ENCODE measurements around the gene GLS. TPM values are rescaled to one million over a fixed set of nuclear protein-coding genes. Genes with fewer than 3 reads are reported as not detected.

Gene GLS
- total RNA-seq, 2 experiments from 2014 or later = 209 to 210 TPM

- Mint-ChIP-seq H3K4me3 (no peak overlapping the region), H3K27me3 (no peaks in the 10 kb centered on the region), H3K27ac (peak overlapping the region; percentile 47), H3K9me3 (no peaks in the 10 kb centered on the region), H3K36me3 (peaks cover 32% of the 10 kb centered on the region), H3K4me1 (ENCODE audit: low read depth) (peaks cover 74% of the 10 kb centered on the region)
- ChIA-PET CTCF (interaction anchor here (0.7 to 1.4 kb wide), 2 partner anchors 26 to 38 kb away, joined by 3 to 9 read pairs; no protein-coding TSS in a partner anchor), POLR2A (interaction anchor here (1.0 to 1.2 kb wide), 2 partner anchors 8 to 131 kb away, joined by 3 read pairs; no protein-coding TSS in a partner anchor)
- intact Hi-C loops (cut with micrococcal nuclease) = no loop called here
- DNase-seq = no peak
Observed at GRCh38 chr2:190889175-190889943, 8.7 kb downstream of the GLS start.

- Mint-ChIP-seq H3K4me3 (no peak overlapping the region), H3K9me3 (no peaks in the 10 kb centered on the region), H3K4me1 (ENCODE audit: low read depth) (peaks cover 63% of the 10 kb centered on the region), H3K27me3 (no peaks in the 10 kb centered on the region), H3K27ac (peak overlapping the region; percentile 9), H3K36me3 (peaks cover 27% of the 10 kb centered on the region)
- DNase-seq = no peak
- intact Hi-C loops (cut with micrococcal nuclease) = no loop called here
- POLR2A ChIA-PET = no interaction called here
- CTCF ChIA-PET = no interaction called here
Observed at GRCh38 chr2:190891372-190891771, 10.8 kb downstream of the GLS start.

GRCh38 chr2:190891889-190892288 lies 11.3 kb downstream of the GLS start:
- no peak for DNase-seq
- H3K4me1 Mint-ChIP-seq (ENCODE audit: low read depth) = peaks cover 66% of the 10 kb centered on the region
- POLR2A ChIA-PET = interaction anchor here (1.9 kb wide), 1 partner anchor 10 kb away, joined by 15 read pairs; the partner anchor contains the start of gene GLS
- peak overlapping the region; percentile 4 for H3K27ac Mint-ChIP-seq
- H3K9me3 Mint-ChIP-seq = no peaks in the 10 kb centered on the region
- no peaks in the 10 kb centered on the region for H3K27me3 Mint-ChIP-seq
- CTCF ChIA-PET = no interaction called here
- peaks cover 32% of the 10 kb centered on the region for H3K36me3 Mint-ChIP-seq
- H3K4me3 Mint-ChIP-seq = no peak overlapping the region
- intact Hi-C loops (cut with micrococcal nuclease) = no loop called here

- ChIA-PET POLR2A (interaction anchor here (0.8 to 1.9 kb wide), 3 partner anchors 9 to 12 kb away, joined by 3 to 15 read pairs (median 5); partner anchors contain the start of gene GLS), CTCF (interaction anchor here (2.1 kb wide), 1 partner anchor 43 kb away, joined by 14 read pairs; no protein-coding TSS in a partner anchor)
- peak overlapping the region; percentile 23 for H3K27ac Mint-ChIP-seq
- no peak for DNase-seq
- H3K4me1 Mint-ChIP-seq (ENCODE audit: low read depth) = peaks cover 57% of the 10 kb centered on the region
- intact Hi-C loops (cut with micrococcal nuclease) = no loop called here
- no peaks in the 10 kb centered on the region for H3K27me3 Mint-ChIP-seq
- H3K36me3 Mint-ChIP-seq = peaks cover 28% of the 10 kb centered on the region
- no peaks in the 10 kb centered on the region for H3K9me3 Mint-ChIP-seq
- H3K4me3 Mint-ChIP-seq = no peak overlapping the region
Observed at GRCh38 chr2:190893157-190893556, 12.5 kb downstream of the GLS start.

GRCh38 chr2:190896477-190896876 lies 15.9 kb downstream of the GLS start:
- Mint-ChIP-seq H3K27ac (peak overlapping the region; percentile 6), H3K36me3 (peaks cover 24% of the 10 kb centered on the region), H3K4me1 (ENCODE audit: low read depth) (peaks cover 30% of the 10 kb centered on the region), H3K27me3 (no peaks in the 10 kb centered on the region), H3K9me3 (no peaks in the 10 kb centered on the region), H3K4me3 (no peak overlapping the region)
- ChIA-PET CTCF (no interaction called here), POLR2A (no interaction called here)
- no peak for DNase-seq
- intact Hi-C loops (cut with micrococcal nuclease) = no loop called here

GRCh38 chr2:190903693-190904450 lies 23.3 kb downstream of the GLS start:
- POLR2A ChIA-PET = interaction anchor here (0.6 to 1.7 kb wide), 8 partner anchors 11 to 181 kb away, joined by 3 to 15 read pairs (median 4); partner anchors contain the start of gene GLS
- no peaks in the 10 kb centered on the region for H3K9me3 Mint-ChIP-seq
- DNase-seq = no peak
- peaks cover 27% of the 10 kb centered on the region for H3K4me1 Mint-ChIP-seq (ENCODE audit: low read depth)
- intact Hi-C loops (cut with micrococcal nuclease) = loop anchor here (1.0 kb wide), 2 partner anchors 8 to 17 kb away; no protein-coding TSS in a partner anchor
- H3K27ac Mint-ChIP-seq = peak overlapping the region; percentile 50
- no peaks in the 10 kb centered on the region for H3K27me3 Mint-ChIP-seq
- H3K36me3 Mint-ChIP-seq = peaks cover 36% of the 10 kb centered on the region
- H3K4me3 Mint-ChIP-seq = no peak overlapping the region
- CTCF ChIA-PET = interaction anchor here (0.6 to 1.5 kb wide), 3 partner anchors 44 to 121 kb away, joined by 3 to 6 read pairs (median 4); no protein-coding TSS in a partner anchor

- H3K9me3 Mint-ChIP-seq = no peaks in the 10 kb centered on the region
- peaks cover 30% of the 10 kb centered on the region for H3K4me1 Mint-ChIP-seq (ENCODE audit: low read depth)
- ChIA-PET CTCF (interaction anchor here (1.5 kb wide), 1 partner anchor 55 kb away, joined by 6 read pairs; no protein-coding TSS in a partner anchor), POLR2A (interaction anchor here (1.0 to 1.6 kb wide), 4 partner anchors 11 to 182 kb away, joined by 3 to 6 read pairs (median 4); partner anchors contain the start of gene GLS)
- no peak for DNase-seq
- no peak overlapping the region for H3K27ac Mint-ChIP-seq
- no peak overlapping the region for H3K4me3 Mint-ChIP-seq
- intact Hi-C loops (cut with micrococcal nuclease) = no loop called here
- H3K27me3 Mint-ChIP-seq = no peaks in the 10 kb centered on the region
- H3K36me3 Mint-ChIP-seq = peaks cover 39% of the 10 kb centered on the region
Observed at GRCh38 chr2:190904640-190905261, 24.1 kb downstream of the GLS start.

GRCh38 chr2:190908532-190908931 lies 27.9 kb downstream of the GLS start:
- peaks cover 43% of the 10 kb centered on the region for H3K36me3 Mint-ChIP-seq
- no peak for DNase-seq

GRCh38 chr2:190909680-190910079 lies 29.1 kb downstream of the GLS start:
- no peak for DNase-seq
- intact Hi-C loops (cut with micrococcal nuclease) = loop anchor here (2.0 kb wide), 1 partner anchor 65 kb away; no protein-coding TSS in a partner anchor
- no peak overlapping the region for H3K4me3 Mint-ChIP-seq
- H3K9me3 Mint-ChIP-seq = no peaks in the 10 kb centered on the region
- H3K27me3 Mint-ChIP-seq = no peaks in the 10 kb centered on the region
- H3K4me1 Mint-ChIP-seq (ENCODE audit: low read depth) = peaks cover 35% of the 10 kb centered on the region
- no peak overlapping the region for H3K27ac Mint-ChIP-seq
- peaks cover 42% of the 10 kb centered on the region for H3K36me3 Mint-ChIP-seq
- ChIA-PET CTCF (no interaction called here), POLR2A (no interaction called here)

More at GRCh38 chr2:190908532-190908931, 27.9 kb downstream of the GLS start:
- Mint-ChIP-seq H3K4me3 (no peak overlapping the region), H3K4me1 (ENCODE audit: low read depth) (peaks cover 42% of the 10 kb centered on the region), H3K9me3 (no peaks in the 10 kb centered on the region), H3K27me3 (no peaks in the 10 kb centered on the region), H3K27ac (no peak overlapping the region)
- CTCF ChIA-PET = no interaction called here
- intact Hi-C loops (cut with micrococcal nuclease) = no loop called here
- POLR2A ChIA-PET = interaction anchor here (0.8 kb wide), 1 partner anchor 116 kb away, joined by 3 read pairs; no protein-coding TSS in a partner anchor

- no peaks in the 10 kb centered on the region for H3K9me3 Mint-ChIP-seq
- intact Hi-C loops (cut with micrococcal nuclease) = loop anchor here (2.0 kb wide), 1 partner anchor 66 kb away; no protein-coding TSS in a partner anchor
Observed at GRCh38 chr2:190910341-190911136, 29.9 kb downstream of the GLS start.

GRCh38 chr2:190911813-190912212 lies 31.2 kb downstream of the GLS start:
- no peak overlapping the region for H3K4me3 Mint-ChIP-seq

More at GRCh38 chr2:190910341-190911136, 29.9 kb downstream of the GLS start:
- Mint-ChIP-seq H3K27ac (peak overlapping the region; percentile 30), H3K27me3 (no peaks in the 10 kb centered on the region), H3K36me3 (peaks cover 38% of the 10 kb centered on the region), H3K4me3 (no peak overlapping the region), H3K4me1 (ENCODE audit: low read depth) (peaks cover 33% of the 10 kb centered on the region)
- DNase-seq = no peak
- POLR2A ChIA-PET = interaction anchor here (0.5 to 1.6 kb wide), 4 partner anchors 29 to 247 kb away, joined by 3 to 5 read pairs (median 4); partner anchors contain the start of gene GLS
- CTCF ChIA-PET = no interaction called here

More at GRCh38 chr2:190911813-190912212, 31.2 kb downstream of the GLS start:
- Mint-ChIP-seq H3K4me1 (ENCODE audit: low read depth) (peaks cover 38% of the 10 kb centered on the region), H3K27ac (peak overlapping the region; percentile 54), H3K36me3 (peaks cover 42% of the 10 kb centered on the region), H3K27me3 (no peaks in the 10 kb centered on the region), H3K9me3 (no peaks in the 10 kb centered on the region)
- ChIA-PET CTCF (no interaction called here), POLR2A (interaction anchor here (0.6 to 1.6 kb wide), 3 partner anchors 24 to 32 kb away, joined by 3 to 5 read pairs (median 3); partner anchors contain the start of gene GLS)
- intact Hi-C loops (cut with micrococcal nuclease) = loop anchor here (1.0 to 2.0 kb wide), 4 partner anchors 9 to 67 kb away; no protein-coding TSS in a partner anchor
- DNase-seq = no peak

Data from activated CD4-positive, alpha-beta memory T cell treated with anti-CD3 and anti-CD28 coated beads for 36 hours (primary cell).